HG03159 (cell line): ENCODE measurements around the gene F11.
"Not testable (repeated sequence)": the region's sequence is repeated elsewhere in the genome, so short reads cannot be mapped to it uniquely, and the experiment has no call there.

Source experiments
- ATAC-seq: cut with Tn5 transposase; IDR thresholded peaks from one replicate; pipeline ENCODE4 v1.9.1; 2021; ENCODE audit warnings: mild to moderate bottlenecking, moderate library complexity; ENCODE audit not compliant: unreplicated experiment

Gene F11

GRCh38 chr4:186298031-186298647 is 32.1 kb downstream of the F11 start:
- no peak for ATAC-seq

- no peak for ATAC-seq
Observed at GRCh38 chr4:186299291-186299690, 33.3 kb downstream of the F11 start.

- no peak for ATAC-seq
Observed at GRCh38 chr4:186300659-186301390, 34.8 kb downstream of the F11 start.

- ATAC-seq, result no peak
Observed at GRCh38 chr4:186304216-186304615, 38.2 kb downstream of the F11 start.

- no peak for ATAC-seq
Observed at GRCh38 chr4:186304866-186305505, 39.0 kb downstream of the F11 start.

- no peak for ATAC-seq
Observed at GRCh38 chr4:186307497-186307896, 41.5 kb downstream of the F11 start.

GRCh38 chr4:186307916-186308315 is 41.9 kb downstream of the F11 start:
- no peak for ATAC-seq

GRCh38 chr4:186318481-186318880 is 52.5 kb downstream of the F11 start:
- ATAC-seq, result no peak

- ATAC-seq, result not testable (repeated sequence)
Observed at GRCh38 chr4:186324660-186325059, 58.7 kb downstream of the F11 start.

- ATAC-seq, result no peak
Observed at GRCh38 chr4:186326391-186326790, 60.4 kb downstream of the F11 start.

- no peak for ATAC-seq
Observed at GRCh38 chr4:186329372-186329771, 63.4 kb downstream of the F11 start.

GRCh38 chr4:186330368-186330767 is 64.4 kb downstream of the F11 start:
- ATAC-seq, result no peak

GRCh38 chr4:186335793-186336192 is 69.8 kb downstream of the F11 start:
- ATAC-seq, result no peak
